ENCODE measurements around the gene OTOG.

The OTOG gene

GRCh38 chr11:17540807-17541206, 6.3 kb upstream of the OTOG start:
- DNase-seq (ENCODE audit: low spot score) = no peak

GRCh38 chr11:17541330-17541885, 5.7 kb upstream of the OTOG start:
- DNase-seq (ENCODE audit: low spot score) = peak; percentile 49

- peak; percentile 77 for DNase-seq (ENCODE audit: low spot score)
These were observed 4.8 kb upstream of the OTOG start for GRCh38 chr11:17542249-17542648.

- peak; percentile 39 for DNase-seq (ENCODE audit: low spot score)
These were observed 4.0 kb upstream of the OTOG start for GRCh38 chr11:17543041-17543440.

- DNase-seq (ENCODE audit: low spot score) = no peak
These were observed 3.4 kb upstream of the OTOG start for GRCh38 chr11:17543574-17544180.

- DNase-seq (ENCODE audit: low spot score) = peak; percentile 68
These were observed 2.9 kb upstream of the OTOG start, which contains the start of gene USH1C for GRCh38 chr11:17544181-17544622. Gene USH1C, minus strand, starts transcription at chr11:17544416. Its CDS starts 109 bp downstream, at chr11:17544307.

GRCh38 chr11:17546240-17546639, 819 bp upstream of the OTOG start:
- DNase-seq (ENCODE audit: low spot score) = no peak

GRCh38 chr11:17547932-17548331, 873 bp downstream of the OTOG start:
- no peak for DNase-seq (ENCODE audit: low spot score)

- DNase-seq (ENCODE audit: low spot score) = no peak
These were observed 1.4 kb downstream of the OTOG start for GRCh38 chr11:17548444-17548843.

GRCh38 chr11:17550450-17551346, 3.6 kb downstream of the OTOG start:
- no peak for DNase-seq (ENCODE audit: low spot score)

- DNase-seq (ENCODE audit: low spot score) = no peak
These were observed 4.4 kb downstream of the OTOG start for GRCh38 chr11:17551347-17552040.

- DNase-seq (ENCODE audit: low spot score) = no peak
These were observed 4.9 kb downstream of the OTOG start for GRCh38 chr11:17552041-17552355.

- DNase-seq (ENCODE audit: low spot score) = no peak
These were observed 5.6 kb downstream of the OTOG start for GRCh38 chr11:17552392-17553248.

GRCh38 chr11:17553249-17553546, 6.1 kb downstream of the OTOG start:
- no peak for DNase-seq (ENCODE audit: low spot score)

GRCh38 chr11:17554487-17554886, 7.4 kb downstream of the OTOG start:
- no peak for DNase-seq (ENCODE audit: low spot score)

- DNase-seq (ENCODE audit: low spot score) = no peak
These were observed 9.9 kb downstream of the OTOG start for GRCh38 chr11:17556999-17557398.

GRCh38 chr11:17558025-17558780, 11.1 kb downstream of the OTOG start:
- DNase-seq (ENCODE audit: low spot score) = no peak

- DNase-seq (ENCODE audit: low spot score) = no peak
These were observed 11.9 kb downstream of the OTOG start for GRCh38 chr11:17558916-17559315.

GRCh38 chr11:17559341-17560087, 12.5 kb downstream of the OTOG start:
- DNase-seq (ENCODE audit: low spot score) = no peak
